Neuronal stem cell (in vitro differentiated cells): Measurements from ENCODE around the gene SORCS1.

Experiments
- DNase-seq: peaks from one replicate; pipeline ENCODE4 v3.0.0-alpha.2; 2013; ENCODE audit warnings: low spot score
- H2AFZ ChIP-seq: one replicate; pipeline ENCODE4 v1.6.1; 2013; ENCODE audit warnings: mild to moderate bottlenecking, low read length, inconsistent platforms
- H2AK5ac ChIP-seq: 2 replicates; pipeline ENCODE4 v1.6.1; 2013; ENCODE audit warnings: low read depth, mild to moderate bottlenecking, inconsistent platforms, low read length, moderate library complexity, mixed read lengths
- H2BK120ac ChIP-seq: 2 replicates; pipeline ENCODE4 v1.6.1; 2013; ENCODE audit warnings: low read depth, mild to moderate bottlenecking, inconsistent platforms, low read length, moderate library complexity, mixed read lengths
- H2BK12ac ChIP-seq: one replicate; pipeline ENCODE4 v1.6.1; 2013; ENCODE audit warnings: low read length, inconsistent platforms
- H2BK15ac ChIP-seq: 2 replicates; pipeline ENCODE4 v1.6.1; 2013; ENCODE audit warnings: mild to moderate bottlenecking, low read length, inconsistent platforms, mixed read lengths
- H2BK5ac ChIP-seq: one replicate; pipeline ENCODE4 v1.6.1; 2013; ENCODE audit warnings: inconsistent platforms, mild to moderate bottlenecking, low read length, moderate library complexity
- H3K14ac ChIP-seq: one replicate; pipeline ENCODE4 v1.6.1; 2013; ENCODE audit warnings: low read length, inconsistent platforms
- H3K18ac ChIP-seq: 2 replicates; pipeline ENCODE4 v1.6.1; 2013; ENCODE audit warnings: low read length, inconsistent platforms
- H3K23ac ChIP-seq: 2 replicates; pipeline ENCODE4 v1.6.1; 2013; ENCODE audit warnings: low read depth, mild to moderate bottlenecking, mixed read lengths, low read length, inconsistent platforms; ENCODE audit not compliant: poor library complexity
- H3K27ac ChIP-seq: replicated peaks from 3 replicates; pipeline ENCODE4 v1.5.1; 2013; ENCODE audit warnings: low read length, inconsistent platforms
- H3K27me3 ChIP-seq, 3 experiments: 2 replicates each; pipeline ENCODE4 v1.6.1; 2013; ENCODE audit warnings: low read length in 3 of 3, mild to moderate bottlenecking in 2 of 3, inconsistent platforms in 1 of 3, low read depth in 1 of 3, mixed read lengths in 1 of 3, moderate library complexity in 1 of 3; ENCODE audit not compliant: control insufficient read depth in 3 of 3, insufficient read depth in 3 of 3
- H3K36me3 ChIP-seq, 2 donors: replicated peaks in 1 of 2; 2 replicates each; pipeline ENCODE4 v1.6.1; 2013; ENCODE audit warnings: low read length in 2 of 2; ENCODE audit not compliant: control insufficient read depth in 2 of 2, insufficient read depth in 2 of 2
- H3K4ac ChIP-seq: 2 replicates; pipeline ENCODE4 v1.6.1; 2013; ENCODE audit warnings: inconsistent platforms, mild to moderate bottlenecking, low read length, moderate library complexity
- H3K4me1 ChIP-seq, 2 donors: 1 replicate in 1 of 2; 2 replicates in 1 of 2; pipeline ENCODE4 v1.6.1; 2013; ENCODE audit warnings: low read length in 2 of 2, low read depth in 1 of 2; ENCODE audit not compliant: control insufficient read depth in 2 of 2, insufficient read depth in 1 of 2
- H3K4me2 ChIP-seq: one replicate; pipeline ENCODE4 v1.6.1; 2013; ENCODE audit warnings: mild to moderate bottlenecking, low read length, inconsistent platforms; ENCODE audit not compliant: insufficient read depth, poor library complexity, severe bottlenecking
- H3K4me3 ChIP-seq, 2 donors: 2 replicates each; pipeline ENCODE4 v1.5.1; 2013; ENCODE audit warnings: low read length in 2 of 2, mild to moderate bottlenecking in 2 of 2, inconsistent platforms in 1 of 2, moderate library complexity in 1 of 2
- H3K79me1 ChIP-seq: one replicate; pipeline ENCODE4 v1.6.1; 2013; ENCODE audit warnings: low read depth, mild to moderate bottlenecking, inconsistent platforms, low read length, moderate library complexity
- H3K9ac ChIP-seq: one replicate; pipeline ENCODE4 v1.6.1; 2013; ENCODE audit warnings: mild to moderate bottlenecking, low read depth, low read length, inconsistent platforms; ENCODE audit not compliant: poor library complexity
- H3K9me3 ChIP-seq, 2 donors: replicated peaks in 1 of 2; 2 replicates each; pipeline versions ENCODE3 to v1.6.1; 2013; ENCODE audit warnings: low read length in 2 of 2, mild to moderate bottlenecking in 2 of 2, inconsistent platforms in 1 of 2, low read depth in 1 of 2, mixed read lengths in 1 of 2, moderate library complexity in 1 of 2; ENCODE audit not compliant: control insufficient read depth in 2 of 2, insufficient read depth in 1 of 2
- H4K8ac ChIP-seq: one replicate; pipeline ENCODE4 v1.6.1; 2013; ENCODE audit warnings: low read depth, mild to moderate bottlenecking, inconsistent platforms, low read length, moderate library complexity
- H4K91ac ChIP-seq: one replicate; pipeline ENCODE4 v1.6.1; 2013; ENCODE audit warnings: low read length, low read depth, mild to moderate bottlenecking, inconsistent platforms; ENCODE audit not compliant: poor library complexity
- WGBS, 2 donors: extraction: QIAGEN DNeasy Blood & Tissue Kit; methylation state at CpG; one replicate each; pipeline ENCODE4 v1.1.7; 2013; ENCODE audit warnings: missing lambda C conversion rate in 2 of 2, mixed read lengths in 1 of 2; ENCODE audit not compliant: insufficient read length in 2 of 2, insufficient replicate concordance in 1 of 2; ENCODE audit errors: extremely low coverage in 2 of 2; 5-methylcytosine and 5-hydroxymethylcytosine counted together

Gene SORCS1

GRCh38 chr10:106746868-106747267, 417.6 kb downstream of the SORCS1 start:
- H3K27ac ChIP-seq = no peak overlapping the region
- H3K4me1 ChIP-seq = peaks cover 0 to 3% of the 10 kb centered on the region in 2 donors
- no peaks in the 10 kb centered on the region for H3K27me3 ChIP-seq
- H3K79me1 ChIP-seq = no peaks in the 10 kb centered on the region
- no peak overlapping the region for H2BK120ac ChIP-seq
- no peak overlapping the region for H4K8ac ChIP-seq
- H3K4me3 ChIP-seq = no peak overlapping the region
- no peak overlapping the region for H2AFZ ChIP-seq
- H3K9ac ChIP-seq = no peak overlapping the region
- no peak overlapping the region for H2AK5ac ChIP-seq
- H3K36me3 ChIP-seq = no peaks in the 10 kb centered on the region
- no peaks in the 10 kb centered on the region for H3K9me3 ChIP-seq
- H2BK12ac ChIP-seq = no peak overlapping the region
- no peak overlapping the region for H3K18ac ChIP-seq
- no peak overlapping the region for H3K23ac ChIP-seq
- no CpG with 5 or more reads among the region's 1 CpG for WGBS, 2 donors
- H3K4me2 ChIP-seq = no peak overlapping the region
- no peak overlapping the region for H3K4ac ChIP-seq
- H3K14ac ChIP-seq = no peak overlapping the region
- H2BK15ac ChIP-seq = no peak overlapping the region
- no peak overlapping the region for H2BK5ac ChIP-seq
- no peak for DNase-seq
- H4K91ac ChIP-seq = no peak overlapping the region

GRCh38 chr10:106741006-106741530, 423.4 kb downstream of the SORCS1 start:
- H3K4me1 ChIP-seq = no peaks in the 10 kb centered on the region
- H2BK5ac ChIP-seq = no peak overlapping the region
- no peak for DNase-seq
- H3K4ac ChIP-seq = no peak overlapping the region
- no peak overlapping the region for H2AK5ac ChIP-seq
- no peak overlapping the region for H2BK12ac ChIP-seq
- H3K9ac ChIP-seq = no peak overlapping the region
- H3K23ac ChIP-seq = no peak overlapping the region
- H3K18ac ChIP-seq = no peak overlapping the region
- no peaks in the 10 kb centered on the region for H3K79me1 ChIP-seq
- no peak overlapping the region for H2AFZ ChIP-seq
- no peaks in the 10 kb centered on the region for H3K9me3 ChIP-seq
- no peak overlapping the region for H4K8ac ChIP-seq
- no peak overlapping the region for H3K14ac ChIP-seq
- WGBS, 2 donors = no CpG with 5 or more reads among the region's 4 CpGs
- H4K91ac ChIP-seq = no peak overlapping the region
- H2BK15ac ChIP-seq = no peak overlapping the region
- H3K27ac ChIP-seq = no peak overlapping the region
- H3K4me2 ChIP-seq = no peak overlapping the region
- no peak overlapping the region for H2BK120ac ChIP-seq
- H3K4me3 ChIP-seq = no peak overlapping the region
- H3K36me3 ChIP-seq = no peaks in the 10 kb centered on the region
- no peaks in the 10 kb centered on the region for H3K27me3 ChIP-seq

- Histone ChIP-seq H2BK12ac (no peak overlapping the region), H2AFZ (no peak overlapping the region), H4K91ac (no peak overlapping the region), H3K4me3 (no peak overlapping the region), H3K27me3 (no peaks in the 10 kb centered on the region), H3K23ac (no peak overlapping the region), H3K14ac (no peak overlapping the region), H2AK5ac (no peak overlapping the region), H3K4me1 (no peaks in the 10 kb centered on the region), H3K4me2 (no peak overlapping the region), H3K9me3 (no peaks in the 10 kb centered on the region), H3K79me1 (no peaks in the 10 kb centered on the region), H2BK15ac (no peak overlapping the region), H3K36me3 (no peaks in the 10 kb centered on the region), H3K27ac (no peak overlapping the region), H3K4ac (no peak overlapping the region), H3K9ac (no peak overlapping the region), H3K18ac (no peak overlapping the region), H2BK120ac (no peak overlapping the region), H2BK5ac (no peak overlapping the region), H4K8ac (no peak overlapping the region)
- DNase-seq = no peak
- no CpG with 5 or more reads among the region's 1 CpG for WGBS, 2 donors
Measured at GRCh38 chr10:106740071-106740470, 424.4 kb downstream of the SORCS1 start.

GRCh38 chr10:106734220-106734619, 430.3 kb downstream of the SORCS1 start:
- H2BK15ac ChIP-seq = no peak overlapping the region
- H2BK120ac ChIP-seq = no peak overlapping the region
- H3K27ac ChIP-seq = no peak overlapping the region
- no peak overlapping the region for H3K23ac ChIP-seq
- no peaks in the 10 kb centered on the region for H3K36me3 ChIP-seq
- H2BK5ac ChIP-seq = no peak overlapping the region
- no peak overlapping the region for H2AK5ac ChIP-seq
- H3K4ac ChIP-seq = no peak overlapping the region
- H3K4me3 ChIP-seq = no peak overlapping the region
- no peaks in the 10 kb centered on the region for H3K4me1 ChIP-seq
- H3K27me3 ChIP-seq = no peaks in the 10 kb centered on the region
- H3K79me1 ChIP-seq = no peaks in the 10 kb centered on the region
- H4K91ac ChIP-seq = no peak overlapping the region
- no peak overlapping the region for H4K8ac ChIP-seq
- DNase-seq = no peak
- no peak overlapping the region for H3K14ac ChIP-seq
- H3K18ac ChIP-seq = no peak overlapping the region
- no peak overlapping the region for H3K9ac ChIP-seq
- H3K4me2 ChIP-seq = no peak overlapping the region
- no peaks in the 10 kb centered on the region for H3K9me3 ChIP-seq
- H2BK12ac ChIP-seq = no peak overlapping the region
- no peak overlapping the region for H2AFZ ChIP-seq
